Right lobe of liver (tissue), 4 donors: ENCODE measurements around the gene ARL4A.

Source experiments
- CTCF ChIP-seq, 4 donors: fragments of 200-600 bp in 3 of 4; fragments of 450-650 bp in 1 of 4; IDR thresholded peaks; one replicate each; pipeline versions ENCODE4 v1.5.1 to v1.8.0; 2016 to 2022; ENCODE audit warnings: antibody characterized with exemption in 4 of 4, mild to moderate bottlenecking in 2 of 4
- POLR2A ChIP-seq: fragments of 450-650 bp; IDR thresholded peaks from one replicate; pipeline ENCODE4 v1.6.1; 2017; ENCODE audit warnings: antibody characterized with exemption, mild to moderate bottlenecking
- donor health status: DM: no; HTN: no; CAD: no.
- donor health status: DM: no; HTN: no; CAD: no.
- donor health status: DM: no; HTN: yes; CAD: no.

- TF ChIP-seq CTCF (IDR thresholded peaks at IDR 0.05) (no peak), POLR2A (no peak)
Observed at GRCh38 chr7:12695965-12696364, 8.5 kb downstream of the ARL4A start.
